ENCODE data around the gene SPOP.

Gene SPOP

GRCh38 chr17:49596613-49597244 is 81.2 kb downstream of the SPOP start:
- H3K18ac ChIP-seq (ENCODE audit: low read depth in 1 of 2, low read length in 2 of 2), result no peak overlapping the region

GRCh38 chr17:49595980-49596379 is 81.9 kb downstream of the SPOP start:
- no peaks in the 10 kb centered on the region for H3K9me3 ChIP-seq (ENCODE audit: control insufficient read depth, low read length)
- no peak overlapping the region for H3K9ac ChIP-seq (ENCODE audit: low read length)
- DNase-seq, result no peak
- no peak overlapping the region for H2BK12ac ChIP-seq (ENCODE audit: low read length in 2 of 2)
- no peak overlapping the region for H2AK5ac ChIP-seq (ENCODE audit: low read length, severe bottlenecking)
- no peak overlapping the region for H3K4me3 ChIP-seq (ENCODE audit: insufficient read depth in 1 of 2, low read depth in 1 of 2, low read length in 2 of 2)
- peaks cover 2% of the 10 kb centered on the region for H3K4me1 ChIP-seq (ENCODE audit: control insufficient read depth, insufficient read depth, low read depth, low read length)
- H3K18ac ChIP-seq (ENCODE audit: low read depth in 1 of 2, low read length in 2 of 2), result no peak overlapping the region
- no peak overlapping the region for H3K27ac ChIP-seq (ENCODE audit: low read length, poor library complexity, severe bottlenecking)
- H4K8ac ChIP-seq (ENCODE audit: low read length), result no peak overlapping the region
- peaks cover 35 to 75% of the 10 kb centered on the region in 2 experiments for H3K36me3 ChIP-seq (ENCODE audit: control insufficient read depth in 1 of 2, insufficient read depth in 2 of 2, low read depth in 1 of 2, low read length in 2 of 2)
- H4K91ac ChIP-seq (ENCODE audit: low read length), result no peak overlapping the region
- H3K4ac ChIP-seq (ENCODE audit: low read depth in 1 of 2, low read length in 2 of 2), result no peak overlapping the region
- H2BK5ac ChIP-seq (ENCODE audit: low read depth, low read length, poor library complexity, severe bottlenecking), result no peak overlapping the region
- H2BK15ac ChIP-seq (ENCODE audit: low read depth, poor library complexity, severe bottlenecking), result no peak overlapping the region
- no peaks in the 10 kb centered on the region for H3K27me3 ChIP-seq (ENCODE audit: control insufficient read depth in 1 of 2, insufficient read depth in 1 of 2, low read length in 2 of 2)
- H3K4me2 ChIP-seq (ENCODE audit: low read length, poor library complexity, severe bottlenecking), result no peak overlapping the region
- no peak overlapping the region for H3K23ac ChIP-seq (ENCODE audit: low read length in 2 of 2)
- H3K14ac ChIP-seq (ENCODE audit: low read length in 2 of 2), result no peak overlapping the region
- WGBS, result 95% methylated on average over 4 of the region's 4 CpGs
- no peak overlapping the region for H2AFZ ChIP-seq (ENCODE audit: low read depth, low read length)
- peaks cover 17% of the 10 kb centered on the region for H3K79me1 ChIP-seq (replicated peaks; ENCODE audit: low read length, poor library complexity, severe bottlenecking)
- no peak overlapping the region for H2BK120ac ChIP-seq (ENCODE audit: low read depth, low read length)

More at GRCh38 chr17:49596613-49597244, 81.2 kb downstream of the SPOP start:
- no peak overlapping the region for H3K27ac ChIP-seq (ENCODE audit: low read length, poor library complexity, severe bottlenecking)
- H3K4me3 ChIP-seq (ENCODE audit: insufficient read depth in 1 of 2, low read depth in 1 of 2, low read length in 2 of 2), result no peak overlapping the region
- H3K4me1 ChIP-seq (ENCODE audit: control insufficient read depth, insufficient read depth, low read depth, low read length), result peaks cover 2% of the 10 kb centered on the region
- no peaks in the 10 kb centered on the region for H3K27me3 ChIP-seq (ENCODE audit: control insufficient read depth in 1 of 2, insufficient read depth in 1 of 2, low read length in 2 of 2)
- H2BK120ac ChIP-seq (ENCODE audit: low read depth, low read length), result no peak overlapping the region
- H3K23ac ChIP-seq (ENCODE audit: low read length in 2 of 2), result no peak overlapping the region
- no peak overlapping the region for H2AK5ac ChIP-seq (ENCODE audit: low read length, severe bottlenecking)
- no peak overlapping the region for H2BK12ac ChIP-seq (ENCODE audit: low read length in 2 of 2)
- DNase-seq, result no peak
- no peak overlapping the region for H3K4me2 ChIP-seq (ENCODE audit: low read length, poor library complexity, severe bottlenecking)
- H2BK15ac ChIP-seq (ENCODE audit: low read depth, poor library complexity, severe bottlenecking), result no peak overlapping the region
- no peak overlapping the region for H3K4ac ChIP-seq (ENCODE audit: low read depth in 1 of 2, low read length in 2 of 2)
- no peak overlapping the region for H3K14ac ChIP-seq (ENCODE audit: low read length in 2 of 2)
- no peak overlapping the region for H3K9ac ChIP-seq (ENCODE audit: low read length)
- H2AFZ ChIP-seq (ENCODE audit: low read depth, low read length), result no peak overlapping the region
- H2BK5ac ChIP-seq (ENCODE audit: low read depth, low read length, poor library complexity, severe bottlenecking), result no peak overlapping the region
- no peak overlapping the region for H4K91ac ChIP-seq (ENCODE audit: low read length)
- peaks cover 14% of the 10 kb centered on the region for H3K79me1 ChIP-seq (replicated peaks; ENCODE audit: low read length, poor library complexity, severe bottlenecking)
- peaks cover 37 to 80% of the 10 kb centered on the region in 2 experiments for H3K36me3 ChIP-seq (ENCODE audit: control insufficient read depth in 1 of 2, insufficient read depth in 2 of 2, low read depth in 1 of 2, low read length in 2 of 2)
- no peak overlapping the region for H4K8ac ChIP-seq (ENCODE audit: low read length)
- WGBS, result 96% methylated on average over 5 of the region's 6 CpGs
- no peaks in the 10 kb centered on the region for H3K9me3 ChIP-seq (ENCODE audit: control insufficient read depth, low read length)

- no peak overlapping the region for H2BK12ac ChIP-seq (ENCODE audit: low read length in 2 of 2)
- no peak overlapping the region for H3K4me3 ChIP-seq (ENCODE audit: insufficient read depth in 1 of 2, low read depth in 1 of 2, low read length in 2 of 2)
- no peak overlapping the region for H3K4ac ChIP-seq (ENCODE audit: low read depth in 1 of 2, low read length in 2 of 2)
- no peaks in the 10 kb centered on the region for H3K9me3 ChIP-seq (ENCODE audit: control insufficient read depth, low read length)
- no peak overlapping the region for H2BK5ac ChIP-seq (ENCODE audit: low read depth, low read length, poor library complexity, severe bottlenecking)
- H3K27ac ChIP-seq (ENCODE audit: low read length, poor library complexity, severe bottlenecking), result no peak overlapping the region
- peaks cover 35 to 74% of the 10 kb centered on the region in 2 experiments for H3K36me3 ChIP-seq (ENCODE audit: control insufficient read depth in 1 of 2, insufficient read depth in 2 of 2, low read depth in 1 of 2, low read length in 2 of 2)
- no peak overlapping the region for H2BK120ac ChIP-seq (ENCODE audit: low read depth, low read length)
- 97% methylated on average over 4 of the region's 4 CpGs for WGBS
- no peak overlapping the region for H3K14ac ChIP-seq (ENCODE audit: low read length in 2 of 2)
- H3K27me3 ChIP-seq (ENCODE audit: control insufficient read depth in 1 of 2, insufficient read depth in 1 of 2, low read length in 2 of 2), result no peaks in the 10 kb centered on the region
- DNase-seq, result no peak
- no peak overlapping the region for H3K18ac ChIP-seq (ENCODE audit: low read depth in 1 of 2, low read length in 2 of 2)
- H2AFZ ChIP-seq (ENCODE audit: low read depth, low read length), result no peak overlapping the region
- no peak overlapping the region for H3K23ac ChIP-seq (ENCODE audit: low read length in 2 of 2)
- no peak overlapping the region for H2BK15ac ChIP-seq (ENCODE audit: low read depth, poor library complexity, severe bottlenecking)
- H3K4me2 ChIP-seq (ENCODE audit: low read length, poor library complexity, severe bottlenecking), result no peak overlapping the region
- H2AK5ac ChIP-seq (ENCODE audit: low read length, severe bottlenecking), result no peak overlapping the region
- H4K91ac ChIP-seq (ENCODE audit: low read length), result no peak overlapping the region
- H4K8ac ChIP-seq (ENCODE audit: low read length), result no peak overlapping the region
- no peak overlapping the region for H3K9ac ChIP-seq (ENCODE audit: low read length)
- no peaks in the 10 kb centered on the region for H3K4me1 ChIP-seq (ENCODE audit: control insufficient read depth, insufficient read depth, low read depth, low read length)
- H3K79me1 ChIP-seq (replicated peaks; ENCODE audit: low read length, poor library complexity, severe bottlenecking), result peaks cover 18% of the 10 kb centered on the region
Observed at GRCh38 chr17:49595328-49595727, 82.6 kb downstream of the SPOP start.

- Histone ChIP-seq H3K4me1 (ENCODE audit: control insufficient read depth, insufficient read depth, low read depth, low read length) (peaks cover 9% of the 10 kb centered on the region), H3K27ac (ENCODE audit: low read length, poor library complexity, severe bottlenecking) (no peak overlapping the region)
Observed at GRCh38 chr17:49592263-49592662, 85.6 kb downstream of the SPOP start.

More at GRCh38 chr17:49592263-49592662, 85.6 kb downstream of the SPOP start:
- DNase-seq, result no peak
- Histone ChIP-seq H4K8ac (ENCODE audit: low read length) (no peak overlapping the region), H2AFZ (ENCODE audit: low read depth, low read length) (no peak overlapping the region), H2AK5ac (ENCODE audit: low read length, severe bottlenecking) (no peak overlapping the region), H3K4ac (ENCODE audit: low read depth in 1 of 2, low read length in 2 of 2) (no peak overlapping the region), H2BK120ac (ENCODE audit: low read depth, low read length) (no peak overlapping the region), H3K4me3 (ENCODE audit: insufficient read depth in 1 of 2, low read depth in 1 of 2, low read length in 2 of 2) (no peak overlapping the region), H3K18ac (ENCODE audit: low read depth in 1 of 2, low read length in 2 of 2) (no peak overlapping the region), H2BK12ac (ENCODE audit: low read length in 2 of 2) (no peak overlapping the region), H4K91ac (ENCODE audit: low read length) (no peak overlapping the region), H3K4me2 (ENCODE audit: low read length, poor library complexity, severe bottlenecking) (no peak overlapping the region), H3K23ac (ENCODE audit: low read length in 2 of 2) (no peak overlapping the region), H3K27me3 (ENCODE audit: control insufficient read depth in 1 of 2, insufficient read depth in 1 of 2, low read length in 2 of 2) (no peaks in the 10 kb centered on the region), H3K14ac (ENCODE audit: low read length in 2 of 2) (no peak overlapping the region), H3K9me3 (ENCODE audit: control insufficient read depth, low read length) (no peaks in the 10 kb centered on the region), H3K36me3 (ENCODE audit: control insufficient read depth in 1 of 2, insufficient read depth in 2 of 2, low read depth in 1 of 2, low read length in 2 of 2) (peaks cover 30 to 44% of the 10 kb centered on the region in 2 experiments), H3K79me1 (replicated peaks; ENCODE audit: low read length, poor library complexity, severe bottlenecking) (peaks cover 8% of the 10 kb centered on the region), H3K9ac (ENCODE audit: low read length) (no peak overlapping the region), H2BK15ac (ENCODE audit: low read depth, poor library complexity, severe bottlenecking) (no peak overlapping the region), H2BK5ac (ENCODE audit: low read depth, low read length, poor library complexity, severe bottlenecking) (no peak overlapping the region)
- 98% methylated on average over 3 of the region's 3 CpGs for WGBS
